Activated naive CD4-positive, alpha-beta T cell treated with anti-CD3 and anti-CD28 coated beads, Interleukin-2, amount 10 ng/mL, durations not matched to agents 5 hours and 36 hours (primary cell): Measurements from ENCODE around the gene TSPYL2. TPM values are rescaled to one million over a fixed set of nuclear protein-coding genes. Genes with fewer than 3 reads are reported as not detected.

Experiments
- total RNA-seq, 2 experiments: library from RNA; stranded (reverse); gene quantifications; one replicate each; pipeline ENCODE4 v1.2.3, GENCODE V29; 2021

Gene TSPYL2
- 10 to 100 TPM; 17.6 to 21.6 TPM for total RNA-seq

GRCh38 chrX:53081925-53082772 is at the start of gene TSPYL2:
TSS of gene TSPYL2 (plus strand) at chrX:53082367. CDS start at chrX:53082499, 132 bp downstream.

GRCh38 chrX:53048169-53049126 is 33.7 kb upstream of the TSPYL2 start, which contains the start of gene GPR173:
TSS of gene GPR173 (plus strand) at chrX:53048789. CDS start at chrX:53076622, 27,833 bp downstream.

GRCh38 chrX:53093748-53094581 is 11.8 kb downstream of the TSPYL2 start, which contains the start of gene KANTR:
TSS of gene KANTR (plus strand) at chrX:53094142. CDS start at chrX:53124273, 30,131 bp downstream.

Other genes starting within 250 kb of the TSPYL2 start
- gene XAGE3, start 214.3 kb upstream of the TSPYL2 start, total RNA-seq = not detected
- 10 to 100 TPM; 11.5 to 12.3 TPM for gene FAM156B, start 185.0 kb upstream of the TSPYL2 start, total RNA-seq
- gene FAM156A, start 123.8 kb upstream of the TSPYL2 start, total RNA-seq = 10 to 100 TPM; 18.8 to 23.5 TPM
- gene GPR173, start 33.6 kb upstream of the TSPYL2 start, total RNA-seq = not detected
- gene KANTR, start 11.8 kb downstream of the TSPYL2 start, total RNA-seq = 10 to 100 TPM in 1 of 2 experiments, 1 to 10 TPM in 1; 9.9 to 10.9 TPM
- gene KDM5C, start 142.8 kb downstream of the TSPYL2 start, total RNA-seq = 10 to 100 TPM; 78.5 to 91.7 TPM
- under 1 TPM; 0.08 to 0.14 TPM for gene IQSEC2, start 199.2 kb downstream of the TSPYL2 start, total RNA-seq